A204.1 (cell line): ENCODE measurements around the gene CHD9NB.

ENCODE experiments used
- FAIRE-seq: peaks from 2 replicates; lab custom pipeline; 2012; peaks lifted over from hg19 to GRCh38; lab: Jason Lieb, UNC

The CHD9NB gene

GRCh38 chr16:53052519-53053501, at the start of gene CHD9NB:
Gene CHD9NB, minus strand, starts transcription at chr16:53052897. Its CDS starts 8,739 bp downstream, at chr16:53044158.
- peak; percentile 78 for FAIRE-seq

- no peak for FAIRE-seq
Measured at GRCh38 chr16:53100889-53101288, 48.2 kb upstream of the CHD9NB start.

- FAIRE-seq: no peak
Measured at GRCh38 chr16:53100131-53100748, 47.5 kb upstream of the CHD9NB start.

- no peak for FAIRE-seq
Measured at GRCh38 chr16:53099318-53100130, 46.8 kb upstream of the CHD9NB start.

GRCh38 chr16:53098526-53099317, 46.0 kb upstream of the CHD9NB start:
- FAIRE-seq: no peak

GRCh38 chr16:53097190-53097589, 44.5 kb upstream of the CHD9NB start:
- no peak for FAIRE-seq

GRCh38 chr16:53094013-53094630, 41.4 kb upstream of the CHD9NB start:
- no peak for FAIRE-seq

GRCh38 chr16:53093162-53093744, 40.6 kb upstream of the CHD9NB start:
- no peak for FAIRE-seq

GRCh38 chr16:53092284-53092683, 39.6 kb upstream of the CHD9NB start:
- no peak for FAIRE-seq

- FAIRE-seq: no peak
Measured at GRCh38 chr16:53091466-53092211, 38.9 kb upstream of the CHD9NB start.

- no peak for FAIRE-seq
Measured at GRCh38 chr16:53090591-53091411, 38.1 kb upstream of the CHD9NB start.

- FAIRE-seq: no peak
Measured at GRCh38 chr16:53090286-53090590, 37.5 kb upstream of the CHD9NB start.

GRCh38 chr16:53089434-53090285, 37.0 kb upstream of the CHD9NB start:
- no peak for FAIRE-seq

GRCh38 chr16:53087101-53087500, 34.4 kb upstream of the CHD9NB start:
- no peak for FAIRE-seq

- no peak for FAIRE-seq
Measured at GRCh38 chr16:53085931-53086421, 33.3 kb upstream of the CHD9NB start.

GRCh38 chr16:53085369-53085843, 32.7 kb upstream of the CHD9NB start:
- no peak for FAIRE-seq

GRCh38 chr16:53084746-53085334, 32.1 kb upstream of the CHD9NB start:
- no peak for FAIRE-seq

- no peak for FAIRE-seq
Measured at GRCh38 chr16:53084141-53084541, 31.4 kb upstream of the CHD9NB start.
